NCI-H748 treated with DMSO at 0.1 percent for 48 hours (cell line): Measurements from ENCODE around the gene PREX1.

Experiments
- DNase-seq: peaks from one replicate; lab custom pipeline; 2025; lab: John Stamatoyannopoulos, UW

Gene PREX1

GRCh38 chr20:48656661-48657211, 171.1 kb downstream of the PREX1 start:
- DNase-seq = no peak

- DNase-seq = no peak
These were observed 171.7 kb downstream of the PREX1 start for GRCh38 chr20:48656137-48656536.

- DNase-seq = no peak
These were observed 174.1 kb downstream of the PREX1 start for GRCh38 chr20:48653706-48654051.

- no peak for DNase-seq
These were observed 174.7 kb downstream of the PREX1 start for GRCh38 chr20:48652961-48653705.

GRCh38 chr20:48651960-48652359, 175.8 kb downstream of the PREX1 start:
- DNase-seq = no peak

- no peak for DNase-seq
These were observed 176.5 kb downstream of the PREX1 start for GRCh38 chr20:48651271-48651670.

- DNase-seq = no peak
These were observed 177.9 kb downstream of the PREX1 start for GRCh38 chr20:48649868-48650267.

- no peak for DNase-seq
These were observed 178.6 kb downstream of the PREX1 start for GRCh38 chr20:48649104-48649626.

- DNase-seq = no peak
These were observed 179.2 kb downstream of the PREX1 start for GRCh38 chr20:48648482-48649051.

- DNase-seq = no peak
These were observed 179.9 kb downstream of the PREX1 start for GRCh38 chr20:48647858-48648257.

GRCh38 chr20:48645666-48646065, 182.1 kb downstream of the PREX1 start:
- DNase-seq = no peak

- DNase-seq = no peak
These were observed 183.4 kb downstream of the PREX1 start for GRCh38 chr20:48644286-48644828.

GRCh38 chr20:48642105-48642880, 185.5 kb downstream of the PREX1 start:
- no peak for DNase-seq

GRCh38 chr20:48640871-48641270, 186.9 kb downstream of the PREX1 start:
- no peak for DNase-seq

- no peak for DNase-seq
These were observed 187.9 kb downstream of the PREX1 start for GRCh38 chr20:48639899-48640298.

GRCh38 chr20:48638546-48638945, 189.3 kb downstream of the PREX1 start:
- no peak for DNase-seq

GRCh38 chr20:48637461-48637860, 190.3 kb downstream of the PREX1 start:
- DNase-seq = no peak

- DNase-seq = no peak
These were observed 191.5 kb downstream of the PREX1 start for GRCh38 chr20:48636301-48636700.

- no peak for DNase-seq
These were observed 192.0 kb downstream of the PREX1 start for GRCh38 chr20:48635791-48636267.

GRCh38 chr20:48635361-48635760, 192.4 kb downstream of the PREX1 start:
- DNase-seq = no peak

GRCh38 chr20:48634641-48635040, 193.2 kb downstream of the PREX1 start:
- DNase-seq = no peak

GRCh38 chr20:48633620-48634257, 194.1 kb downstream of the PREX1 start:
- no peak for DNase-seq
